Lower lobe of right lung (tissue), 2 donors: ENCODE results near the gene TRNT1. TPM values are rescaled to one million over a fixed set of nuclear protein-coding genes. Genes with fewer than 3 reads are reported as not detected.
A peak's percentile ranks its signal among the peaks of the same experiment; 100 is the strongest.

Experiments used
- ATAC-seq, 2 donors: fragments of 200-7000 bp; cut with Tn5 transposase; one replicate each; pipeline ENCODE4 v1.9.1; 2020 to 2022; ENCODE audit warnings: mild to moderate bottlenecking in 2 of 2, moderate library complexity in 2 of 2
- DNase-seq: peaks from one replicate; pipeline ENCODE4 v3.0.0-alpha.2; 2020
- H3K27ac ChIP-seq: fragments of 200-600 bp; one replicate; pipeline ENCODE4 v1.8.0; 2022
- H3K27me3 ChIP-seq: fragments of 200-600 bp; one replicate; pipeline ENCODE4 v1.8.0; 2022; ENCODE audit warnings: low read depth
- H3K36me3 ChIP-seq: fragments of 200-600 bp; one replicate; pipeline ENCODE4 v1.8.0; 2022; ENCODE audit warnings: mild to moderate bottlenecking
- H3K4me1 ChIP-seq: fragments of 200-600 bp; one replicate; pipeline ENCODE4 v1.8.0; 2022
- H3K4me3 ChIP-seq: fragments of 200-600 bp; one replicate; pipeline ENCODE4 v1.8.0; 2022; ENCODE audit warnings: mild to moderate bottlenecking
- H3K9me3 ChIP-seq: fragments of 200-600 bp; one replicate; pipeline ENCODE4 v1.8.0; 2022
- intact Hi-C: fragments of 100-400 bp; cut with DNase I; formaldehyde crosslinking; loops from one replicate; pipeline ENCODE4 v1.11.0; 2022
- total RNA-seq: library from RNA; stranded (reverse); fragmentation: NEBNext Ultra II Directional; extraction: Animal tissue kit (Norgen Biotek cat#: 25700); gene quantifications from one replicate; pipeline ENCODE4 v1.2.1, GENCODE V29; 2021
- TF ChIP-seq, protein P1 (sequence below): fragments of 200-600 bp; IDR thresholded peaks from one replicate; pipeline ENCODE4 v1.8.0; 2022; ENCODE audit warnings: antibody characterized with exemption, mild to moderate bottlenecking
- donor health status: DM: no; HTN: yes; CAD: no; lungs with severe emphysema.

Gene TRNT1
- total RNA-seq, 1 donor from 2014 or later, result 22.3 TPM

DNA sequence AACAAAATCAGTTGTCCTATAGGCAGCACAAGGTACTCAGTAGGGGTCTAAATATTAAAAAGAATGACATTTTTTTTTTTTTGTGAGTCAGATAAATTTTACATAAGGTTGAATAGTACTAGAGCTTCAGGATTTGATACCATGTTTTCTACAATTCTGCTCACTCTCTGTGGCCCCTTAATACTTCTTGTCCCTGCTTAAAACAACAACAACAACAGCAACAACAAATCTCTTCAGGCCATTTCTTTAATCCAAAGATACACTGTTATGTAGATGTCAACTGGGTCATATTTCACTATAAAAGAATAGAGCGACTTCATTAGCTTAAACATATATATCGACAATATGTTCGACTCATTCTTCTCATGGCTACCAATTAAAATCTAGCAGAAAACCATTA lies 19.6 kb upstream of the TRNT1 start:
- Histone ChIP-seq H3K4me3 (no peak overlapping the region), H3K4me1 (no peaks in the 10 kb centered on the region), H3K9me3 (no peaks in the 10 kb centered on the region), H3K27ac (no peak overlapping the region), H3K36me3 (no peaks in the 10 kb centered on the region), H3K27me3 (no peaks in the 10 kb centered on the region)
- DNase-seq (no peak), ATAC-seq (no peak)
- TF ChIP-seq, protein P1, sequence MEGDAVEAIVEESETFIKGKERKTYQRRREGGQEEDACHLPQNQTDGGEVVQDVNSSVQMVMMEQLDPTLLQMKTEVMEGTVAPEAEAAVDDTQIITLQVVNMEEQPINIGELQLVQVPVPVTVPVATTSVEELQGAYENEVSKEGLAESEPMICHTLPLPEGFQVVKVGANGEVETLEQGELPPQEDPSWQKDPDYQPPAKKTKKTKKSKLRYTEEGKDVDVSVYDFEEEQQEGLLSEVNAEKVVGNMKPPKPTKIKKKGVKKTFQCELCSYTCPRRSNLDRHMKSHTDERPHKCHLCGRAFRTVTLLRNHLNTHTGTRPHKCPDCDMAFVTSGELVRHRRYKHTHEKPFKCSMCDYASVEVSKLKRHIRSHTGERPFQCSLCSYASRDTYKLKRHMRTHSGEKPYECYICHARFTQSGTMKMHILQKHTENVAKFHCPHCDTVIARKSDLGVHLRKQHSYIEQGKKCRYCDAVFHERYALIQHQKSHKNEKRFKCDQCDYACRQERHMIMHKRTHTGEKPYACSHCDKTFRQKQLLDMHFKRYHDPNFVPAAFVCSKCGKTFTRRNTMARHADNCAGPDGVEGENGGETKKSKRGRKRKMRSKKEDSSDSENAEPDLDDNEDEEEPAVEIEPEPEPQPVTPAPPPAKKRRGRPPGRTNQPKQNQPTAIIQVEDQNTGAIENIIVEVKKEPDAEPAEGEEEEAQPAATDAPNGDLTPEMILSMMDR, result no peak
- intact Hi-C loops, result no loop called here

- Histone ChIP-seq H3K36me3 (no peaks in the 10 kb centered on the region), H3K4me1 (no peaks in the 10 kb centered on the region), H3K27ac (no peak overlapping the region), H3K9me3 (no peaks in the 10 kb centered on the region), H3K27me3 (no peaks in the 10 kb centered on the region), H3K4me3 (no peak overlapping the region)
- ATAC-seq (no peak), DNase-seq (no peak)
- TF ChIP-seq, protein P1, result no peak
- intact Hi-C loops, result no loop called here
Observed at GRCh38 chr3:3107858-3108257, 18.9 kb upstream of the TRNT1 start.

DNA sequence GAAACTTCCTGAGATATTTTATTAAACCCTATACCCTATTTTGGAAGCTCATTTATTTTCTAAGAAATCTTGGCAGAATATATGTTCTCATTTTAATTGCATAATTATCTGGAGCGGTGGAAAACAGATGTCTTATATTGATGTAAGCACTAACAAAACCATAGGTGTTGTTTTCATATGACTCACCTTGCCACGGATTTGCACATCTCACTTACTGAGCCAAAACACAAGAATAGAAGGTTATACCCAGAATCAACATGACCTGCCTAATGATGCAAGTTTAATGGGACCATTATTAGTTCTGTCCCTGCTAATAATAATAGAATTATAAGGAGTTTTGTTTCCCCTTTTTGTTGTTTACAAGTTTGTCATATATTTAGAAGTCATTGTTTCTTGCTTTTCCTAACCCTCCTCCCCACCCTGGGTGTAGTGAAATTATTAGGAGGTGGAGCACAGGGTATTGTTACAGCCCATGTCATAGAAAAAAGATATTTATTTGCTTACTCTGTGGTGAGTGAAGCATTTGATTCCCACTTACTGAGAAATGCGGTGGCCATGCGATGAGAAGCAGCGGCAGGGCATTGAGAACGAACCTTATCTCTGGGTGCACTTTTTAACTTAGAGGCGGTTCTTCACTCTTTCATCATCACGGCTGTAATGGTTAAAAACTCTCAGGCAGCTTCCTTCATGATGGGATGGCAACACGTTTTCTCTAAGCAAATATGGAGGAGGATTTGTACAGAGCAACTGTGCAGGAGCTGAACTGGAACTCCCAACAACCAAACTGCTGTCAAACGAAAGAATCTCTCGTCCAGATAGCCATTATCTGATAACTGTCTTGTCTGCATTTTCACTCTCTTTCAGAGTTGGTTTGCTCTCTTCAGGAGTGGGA lies 17.1 kb upstream of the TRNT1 start:
- intact Hi-C loops, result no loop called here

GRCh38 chr3:3110299-3110630 lies 16.5 kb upstream of the TRNT1 start, which contains the start of gene IL5RA:
Gene IL5RA (minus strand): TSS chr3:3110374. CDS start chr3:3104984, 5,390 bp downstream.
- DNase-seq (no peak), ATAC-seq (peak; percentile 84)
- Histone ChIP-seq H3K36me3 (no peaks in the 10 kb centered on the region), H3K4me1 (no peaks in the 10 kb centered on the region), H3K27ac (peak within 1 kb of the TSS; percentile 37), H3K27me3 (no peaks in the 10 kb centered on the region), H3K4me3 (peak within 1 kb of the TSS; percentile 15), H3K9me3 (no peaks in the 10 kb centered on the region)
- TF ChIP-seq, protein P1, result no peak
- intact Hi-C loops, result no loop called here

More for the DNA sequence above, 17.1 kb upstream of the TRNT1 start:
- Histone ChIP-seq H3K27me3 (no peaks in the 10 kb centered on the region), H3K4me1 (no peaks in the 10 kb centered on the region), H3K4me3 (peak overlapping the region; percentile 15), H3K36me3 (no peaks in the 10 kb centered on the region), H3K9me3 (no peaks in the 10 kb centered on the region), H3K27ac (peak overlapping the region; percentile 37)
- ATAC-seq (peak; percentile 15 to 27), DNase-seq (no peak)
- TF ChIP-seq, protein P1, result no peak

- DNase-seq (no peak), ATAC-seq (peak in 1 of 2 donors; percentile 7)
- Histone ChIP-seq H3K27ac (peak overlapping the region; percentile 37), H3K4me1 (no peaks in the 10 kb centered on the region), H3K9me3 (no peaks in the 10 kb centered on the region), H3K27me3 (no peaks in the 10 kb centered on the region), H3K36me3 (no peaks in the 10 kb centered on the region), H3K4me3 (no peak overlapping the region)
- intact Hi-C loops, result no loop called here
- TF ChIP-seq, protein P1, result no peak
Observed at GRCh38 chr3:3110749-3111361, 15.9 kb upstream of the TRNT1 start.
